GM10847 (cell line): ENCODE measurements around the gene CSTPP1.

Experiments used
- POLR2A ChIP-seq: IDR thresholded peaks from 2 replicates; pipeline ENCODE4 v1.6.1; 2011; ENCODE audit not compliant: insufficient read length; ENCODE audit errors: extremely low read depth

The CSTPP1 gene

DNA sequence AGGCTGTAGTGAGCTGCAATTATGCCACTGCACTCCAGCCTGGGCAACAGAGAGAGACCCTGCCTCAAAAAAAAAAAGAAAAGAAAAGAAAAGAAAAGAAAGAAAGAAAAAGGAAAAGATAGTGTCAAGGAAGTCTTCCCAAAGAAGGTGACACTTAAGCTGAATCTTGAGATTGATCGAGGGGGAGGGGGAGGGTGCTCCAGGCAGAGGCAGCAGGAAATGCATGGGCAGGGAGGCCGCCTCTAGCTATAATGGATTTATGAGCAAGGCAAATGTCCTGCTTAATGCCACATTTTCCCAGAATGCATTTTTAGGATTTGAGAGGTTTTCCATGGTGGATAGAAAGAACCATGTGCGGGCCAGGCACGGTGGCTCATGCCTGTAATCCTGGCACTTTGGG, 264.5 kb downstream of the CSTPP1 start:
- no peak for TF ChIP-seq POLR2A

GRCh38 chr11:47202576-47202975, 266.0 kb downstream of the CSTPP1 start:
- no peak for TF ChIP-seq POLR2A

DNA sequence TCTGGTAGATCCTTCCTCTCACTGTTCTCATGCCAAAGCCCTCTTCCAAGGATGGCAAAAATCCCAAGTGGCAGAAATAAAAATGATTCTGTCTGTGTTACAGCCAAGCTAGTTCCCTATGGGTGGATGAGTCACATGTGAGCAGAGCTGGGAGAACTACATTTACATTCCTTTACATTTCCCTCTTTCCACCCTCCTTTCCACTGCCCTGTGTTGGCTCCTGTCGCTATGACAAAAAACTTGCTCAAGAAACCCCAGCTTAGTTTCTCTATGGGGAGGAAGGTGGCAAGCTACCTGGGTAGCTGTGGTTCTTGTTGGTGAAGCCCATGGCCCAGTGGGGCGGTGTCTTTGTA, 268.1 kb downstream of the CSTPP1 start:
- no peak for TF ChIP-seq POLR2A

DNA sequence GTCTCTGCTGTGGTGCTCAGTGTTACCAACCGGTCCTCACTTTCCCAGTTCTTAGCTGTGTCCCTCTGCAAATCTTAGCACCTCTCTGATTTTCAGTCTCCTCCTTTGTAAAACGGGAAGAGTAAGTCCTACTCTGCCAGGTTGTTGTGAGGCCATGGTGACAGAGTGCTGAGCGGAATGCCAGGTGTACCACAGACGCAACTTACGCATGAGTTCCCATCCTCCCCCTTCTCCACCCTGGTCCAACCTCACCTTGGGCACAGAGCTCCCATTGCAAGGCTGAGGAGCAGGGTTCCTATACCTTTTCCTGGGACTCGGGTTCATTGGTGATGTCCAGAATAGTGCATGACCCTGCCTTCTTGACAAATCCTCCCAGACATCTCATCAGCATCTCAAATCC, 270.9 kb downstream of the CSTPP1 start:
- TF ChIP-seq POLR2A, result no peak

- no peak for TF ChIP-seq POLR2A
Measured at GRCh38 chr11:47208628-47209027, 272.1 kb downstream of the CSTPP1 start.
